Measurements from ENCODE around the gene WEE1.
A peak's percentile ranks its signal among the peaks of the same experiment; 100 is the strongest.
"Not testable (repeated sequence)": the region's sequence is repeated elsewhere in the genome, so short reads cannot be mapped to it uniquely, and the experiment has no call there.

WEE1 gene

GRCh38 chr11:9573052-9573774 lies at the start of gene WEE1:
Gene WEE1 (plus strand): TSS chr11:9573670. CDS start chr11:9573934, 264 bp downstream.
- DNase-seq (ENCODE audit: low read depth, low spot score) = peak; percentile 90

- no peak for DNase-seq (ENCODE audit: low read depth, low spot score)
Measured at GRCh38 chr11:9524001-9524400, 49.5 kb upstream of the WEE1 start.

- DNase-seq (ENCODE audit: low read depth, low spot score) = no peak
Measured at GRCh38 chr11:9525116-9525515, 48.4 kb upstream of the WEE1 start.

GRCh38 chr11:9527481-9528135 lies 45.9 kb upstream of the WEE1 start:
- no peak for DNase-seq (ENCODE audit: low read depth, low spot score)

- no peak for DNase-seq (ENCODE audit: low read depth, low spot score)
Measured at GRCh38 chr11:9528136-9528501, 45.4 kb upstream of the WEE1 start.

- DNase-seq (ENCODE audit: low read depth, low spot score) = no peak
Measured at GRCh38 chr11:9528573-9529333, 44.7 kb upstream of the WEE1 start.

- no peak for DNase-seq (ENCODE audit: low read depth, low spot score)
Measured at GRCh38 chr11:9529334-9529650, 44.2 kb upstream of the WEE1 start.

- DNase-seq (ENCODE audit: low read depth, low spot score) = no peak
Measured at GRCh38 chr11:9530020-9530621, 43.3 kb upstream of the WEE1 start.

- DNase-seq (ENCODE audit: low read depth, low spot score) = no peak
Measured at GRCh38 chr11:9530901-9531625, 42.4 kb upstream of the WEE1 start.

- DNase-seq (ENCODE audit: low read depth, low spot score) = no peak
Measured at GRCh38 chr11:9533058-9533457, 40.4 kb upstream of the WEE1 start.

- no peak for DNase-seq (ENCODE audit: low read depth, low spot score)
Measured at GRCh38 chr11:9533736-9534473, 39.6 kb upstream of the WEE1 start.

GRCh38 chr11:9535189-9535781 lies 38.2 kb upstream of the WEE1 start:
- DNase-seq (ENCODE audit: low read depth, low spot score) = peak; percentile 48

- no peak for DNase-seq (ENCODE audit: low read depth, low spot score)
Measured at GRCh38 chr11:9538548-9538947, 34.9 kb upstream of the WEE1 start.

- DNase-seq (ENCODE audit: low read depth, low spot score) = not testable (repeated sequence)
Measured at GRCh38 chr11:9549216-9549615, 24.3 kb upstream of the WEE1 start.

- no peak for DNase-seq (ENCODE audit: low read depth, low spot score)
Measured at GRCh38 chr11:9550191-9550628, 23.3 kb upstream of the WEE1 start.

- no peak for DNase-seq (ENCODE audit: low read depth, low spot score)
Measured at GRCh38 chr11:9561279-9561982, 12.0 kb upstream of the WEE1 start.

GRCh38 chr11:9562716-9563115 lies 10.8 kb upstream of the WEE1 start:
- no peak for DNase-seq (ENCODE audit: low read depth, low spot score)

GRCh38 chr11:9563196-9563730 lies 10.2 kb upstream of the WEE1 start:
- DNase-seq (ENCODE audit: low read depth, low spot score) = no peak

- no peak for DNase-seq (ENCODE audit: low read depth, low spot score)
Measured at GRCh38 chr11:9565822-9566560, 7.5 kb upstream of the WEE1 start.

Measured in activated naive CD8-positive, alpha-beta T cell treated with anti-CD3 and anti-CD28 coated beads, Interleukin-2, amount 50 U/mL, for 16 hours (primary cell).